Epithelial cell of proximal tubule (primary cell): ENCODE results near the gene LIN52. TPM values are rescaled to one million over a fixed set of nuclear protein-coding genes. Genes with fewer than 3 reads are reported as not detected.
A peak's percentile ranks its signal among the peaks of the same experiment; 100 is the strongest.

Source experiments
- DNase-seq: peaks from one replicate; pipeline ENCODE4 v3.0.0-alpha.2; 2011; ENCODE audit warnings: low read depth
- H3K4me3 ChIP-seq: 2 replicates; pipeline ENCODE4 v1.5.1; 2011; ENCODE audit warnings: low read depth, mild to moderate bottlenecking, low read length
- CTCF ChIP-seq: conservative IDR thresholded peaks from 2 replicates; pipeline ENCODE4 v1.5.1; 2012; ENCODE audit warnings: low read depth, mild to moderate bottlenecking, low read length
- total RNA-seq: library from RNA; depleted of rRNA; stranded (reverse); fragments of >200 nt; gene quantifications from 2 replicates; pipeline ENCODE4 v1.2.3, GENCODE V29; 2015

Gene LIN52
- total RNA-seq, 1 donor from 2014 or later: 4.6 TPM

DNA sequence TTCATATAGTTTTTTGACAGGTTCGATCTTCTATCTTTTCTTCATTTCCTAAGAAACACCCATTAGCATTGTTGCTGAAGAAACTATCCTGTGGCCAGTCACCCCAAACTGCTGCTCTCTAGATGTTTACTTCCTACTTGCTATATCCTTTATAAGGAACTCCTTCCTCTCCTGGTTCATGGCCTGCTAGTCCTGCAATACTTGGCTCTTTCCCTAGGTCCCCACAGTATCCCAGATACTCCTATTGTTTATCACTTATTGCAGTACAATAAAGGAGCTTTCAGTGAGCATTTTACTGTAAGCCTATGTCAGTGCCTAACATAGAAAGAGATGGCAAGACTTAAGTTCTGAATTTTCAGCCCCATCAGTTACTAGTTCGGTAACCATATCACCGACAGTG, 3.3 kb upstream of the LIN52 start:
- DNase-seq: no peak
- no peak for TF ChIP-seq CTCF
- no peak overlapping the region for H3K4me3 ChIP-seq

GRCh38 chr14:74083161-74083560, 1.6 kb upstream of the LIN52 start:
- TF ChIP-seq CTCF: no peak
- H3K4me3 ChIP-seq: peak overlapping the region; percentile 82
- DNase-seq: no peak

GRCh38 chr14:74083784-74084276, 926 bp upstream of the LIN52 start:
- DNase-seq: no peak
- no peak for TF ChIP-seq CTCF
- peak overlapping the region; percentile 82 for H3K4me3 ChIP-seq

DNA sequence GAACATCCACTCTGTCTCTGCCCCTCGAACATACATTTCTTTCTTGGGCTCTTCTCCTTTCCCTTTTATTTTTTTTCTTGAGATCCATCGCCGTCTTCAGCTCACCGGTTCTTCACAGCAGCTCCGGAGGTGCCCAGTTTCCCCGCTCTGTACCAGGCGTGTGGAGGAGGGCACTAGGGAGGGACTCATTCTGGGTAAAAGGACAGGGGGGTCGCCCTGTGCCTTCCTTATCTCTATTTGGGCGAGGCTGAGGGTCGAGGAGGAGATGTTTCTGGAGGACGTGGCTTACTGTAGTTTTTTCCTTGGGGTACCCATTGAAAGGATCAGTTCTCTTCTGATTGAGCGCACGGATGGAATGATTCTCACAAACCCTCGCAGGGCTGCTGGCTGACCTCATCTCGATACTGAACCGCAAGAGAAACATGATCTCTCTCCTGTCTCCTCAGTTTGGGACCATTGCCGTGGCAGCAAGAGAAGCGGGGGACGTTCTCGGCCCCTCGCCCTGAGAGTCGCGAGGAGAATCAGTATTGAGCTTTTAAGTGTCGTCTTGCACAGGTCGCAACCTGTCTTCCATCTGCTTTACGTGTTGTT, 386 bp downstream of the LIN52 start:
- peak overlapping the region; percentile 86 for H3K4me3 ChIP-seq
- TF ChIP-seq CTCF: no peak
- peak; percentile 18 for DNase-seq

DNA sequence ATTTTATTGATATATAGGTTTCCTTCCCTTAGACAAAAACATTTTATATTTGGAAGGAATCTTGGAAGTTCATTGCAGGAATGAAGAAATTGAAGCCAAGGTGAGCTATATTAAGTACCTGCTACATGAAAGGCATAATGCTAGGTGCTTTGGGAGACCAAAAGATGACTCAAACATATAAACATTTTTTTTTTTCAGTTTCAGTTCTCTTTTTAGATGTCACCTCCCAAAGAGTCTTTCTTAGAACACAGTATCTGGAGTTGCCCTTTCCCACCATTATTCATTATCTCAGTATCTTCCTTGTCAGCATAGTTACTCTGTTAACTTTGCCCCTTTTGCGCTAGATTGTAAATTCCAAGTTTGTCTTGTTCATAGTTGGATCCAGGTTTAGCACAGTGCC, 1.1 kb downstream of the LIN52 start:
- no peak for TF ChIP-seq CTCF
- no peak for DNase-seq
- peak overlapping the region; percentile 86 for H3K4me3 ChIP-seq

GRCh38 chr14:74089251-74090020, 4.7 kb downstream of the LIN52 start:
- no peak for TF ChIP-seq CTCF
- no peak overlapping the region for H3K4me3 ChIP-seq
- no peak for DNase-seq
